ENCODE measurements around the gene F2R.
"Not testable (repeated sequence)": the region's sequence is repeated elsewhere in the genome, so short reads cannot be mapped to it uniquely, and the experiment has no call there.

The F2R gene

GRCh38 chr5:76675364-76675763, 40.6 kb upstream of the F2R start:
- TF ChIP-seq CTCF (conservative IDR thresholded peaks at IDR 0.05): no peak
- no peak for TF ChIP-seq ZFX (IDR thresholded peaks at IDR 0.05)
- H3K27ac ChIP-seq: no peak overlapping the region

GRCh38 chr5:76677849-76678472, 38.0 kb upstream of the F2R start:
- TF ChIP-seq CTCF (conservative IDR thresholded peaks at IDR 0.05) (no peak), ZFX (IDR thresholded peaks at IDR 0.05) (no peak)

GRCh38 chr5:76679231-76679630, 36.7 kb upstream of the F2R start:
- TF ChIP-seq CTCF (conservative IDR thresholded peaks at IDR 0.05) (no peak), ZFX (IDR thresholded peaks at IDR 0.05) (no peak)
- no peak overlapping the region for H3K27ac ChIP-seq

More at GRCh38 chr5:76677849-76678472, 38.0 kb upstream of the F2R start:
- H3K27ac ChIP-seq: no peak overlapping the region

- H3K27ac ChIP-seq: not testable (repeated sequence)
Observed at GRCh38 chr5:76680826-76681225, 35.1 kb upstream of the F2R start.

- no peak overlapping the region for H3K27ac ChIP-seq
- TF ChIP-seq ZFX (IDR thresholded peaks at IDR 0.05): no peak
Observed at GRCh38 chr5:76681287-76681686, 34.6 kb upstream of the F2R start.

- TF ChIP-seq CTCF (conservative IDR thresholded peaks at IDR 0.05): no peak
- TF ChIP-seq ZFX (IDR thresholded peaks at IDR 0.05): no peak
- no peak overlapping the region for H3K27ac ChIP-seq
Observed at GRCh38 chr5:76682387-76682786, 33.5 kb upstream of the F2R start.

GRCh38 chr5:76683816-76684731, 31.9 kb upstream of the F2R start:
- H3K27ac ChIP-seq: no peak overlapping the region
- TF ChIP-seq CTCF (conservative IDR thresholded peaks at IDR 0.05) (no peak), ZFX (IDR thresholded peaks at IDR 0.05) (no peak)

GRCh38 chr5:76684756-76685519, 31.0 kb upstream of the F2R start:
- no peak overlapping the region for H3K27ac ChIP-seq
- TF ChIP-seq ZFX (IDR thresholded peaks at IDR 0.05): no peak
- no peak for TF ChIP-seq CTCF (conservative IDR thresholded peaks at IDR 0.05)

Measured in C4-2B (cell line).